VCaP (cell line): ENCODE results near the gene PIGV.
"Not testable (repeated sequence)": the region's sequence is repeated elsewhere in the genome, so short reads cannot be mapped to it uniquely, and the experiment has no call there.

Experiments
- H3K27ac ChIP-seq: fragments of 450-650 bp; 2 replicates; pipeline ENCODE4 v1.5.1; 2017
- TF ChIP-seq, protein P1 (sequence below): fragments of 450-650 bp; conservative IDR thresholded peaks from 2 replicates; pipeline ENCODE4 v1.5.1; 2017; ENCODE audit warnings: mild to moderate bottlenecking, moderate library complexity

The PIGV gene

DNA sequence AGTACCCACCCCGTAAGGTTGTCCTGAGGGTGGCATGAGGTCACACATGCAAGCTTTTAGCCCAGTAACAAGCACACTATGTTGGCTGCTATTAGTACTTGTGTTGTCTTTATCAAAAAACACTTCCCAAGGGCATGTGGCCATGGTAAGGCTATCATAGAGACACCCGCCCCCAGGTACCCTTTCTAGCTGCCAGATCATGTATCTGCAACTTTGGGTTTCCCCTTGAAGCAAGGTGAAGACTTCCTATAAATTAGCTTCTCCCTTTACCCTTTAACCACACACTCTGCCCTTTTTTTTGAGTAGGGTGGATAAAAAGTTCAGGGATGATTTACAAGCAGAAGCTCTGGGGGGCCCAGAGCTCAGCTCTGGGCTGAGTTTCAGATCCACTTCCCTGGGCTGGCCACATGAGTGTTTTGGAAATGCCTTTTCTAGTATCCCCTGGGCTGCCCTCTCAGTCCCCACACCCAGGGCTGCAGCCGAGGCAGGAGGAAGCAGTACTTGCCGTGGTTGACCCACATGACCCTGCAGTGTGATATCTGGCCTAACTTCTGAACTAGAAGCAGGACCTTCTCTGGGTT lies 40.8 kb downstream of the PIGV start:
- no peak overlapping the region; the same call in 1 of the 2 replicates for H3K27ac ChIP-seq
- TF ChIP-seq, protein P1, sequence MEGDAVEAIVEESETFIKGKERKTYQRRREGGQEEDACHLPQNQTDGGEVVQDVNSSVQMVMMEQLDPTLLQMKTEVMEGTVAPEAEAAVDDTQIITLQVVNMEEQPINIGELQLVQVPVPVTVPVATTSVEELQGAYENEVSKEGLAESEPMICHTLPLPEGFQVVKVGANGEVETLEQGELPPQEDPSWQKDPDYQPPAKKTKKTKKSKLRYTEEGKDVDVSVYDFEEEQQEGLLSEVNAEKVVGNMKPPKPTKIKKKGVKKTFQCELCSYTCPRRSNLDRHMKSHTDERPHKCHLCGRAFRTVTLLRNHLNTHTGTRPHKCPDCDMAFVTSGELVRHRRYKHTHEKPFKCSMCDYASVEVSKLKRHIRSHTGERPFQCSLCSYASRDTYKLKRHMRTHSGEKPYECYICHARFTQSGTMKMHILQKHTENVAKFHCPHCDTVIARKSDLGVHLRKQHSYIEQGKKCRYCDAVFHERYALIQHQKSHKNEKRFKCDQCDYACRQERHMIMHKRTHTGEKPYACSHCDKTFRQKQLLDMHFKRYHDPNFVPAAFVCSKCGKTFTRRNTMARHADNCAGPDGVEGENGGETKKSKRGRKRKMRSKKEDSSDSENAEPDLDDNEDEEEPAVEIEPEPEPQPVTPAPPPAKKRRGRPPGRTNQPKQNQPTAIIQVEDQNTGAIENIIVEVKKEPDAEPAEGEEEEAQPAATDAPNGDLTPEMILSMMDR = no peak

DNA sequence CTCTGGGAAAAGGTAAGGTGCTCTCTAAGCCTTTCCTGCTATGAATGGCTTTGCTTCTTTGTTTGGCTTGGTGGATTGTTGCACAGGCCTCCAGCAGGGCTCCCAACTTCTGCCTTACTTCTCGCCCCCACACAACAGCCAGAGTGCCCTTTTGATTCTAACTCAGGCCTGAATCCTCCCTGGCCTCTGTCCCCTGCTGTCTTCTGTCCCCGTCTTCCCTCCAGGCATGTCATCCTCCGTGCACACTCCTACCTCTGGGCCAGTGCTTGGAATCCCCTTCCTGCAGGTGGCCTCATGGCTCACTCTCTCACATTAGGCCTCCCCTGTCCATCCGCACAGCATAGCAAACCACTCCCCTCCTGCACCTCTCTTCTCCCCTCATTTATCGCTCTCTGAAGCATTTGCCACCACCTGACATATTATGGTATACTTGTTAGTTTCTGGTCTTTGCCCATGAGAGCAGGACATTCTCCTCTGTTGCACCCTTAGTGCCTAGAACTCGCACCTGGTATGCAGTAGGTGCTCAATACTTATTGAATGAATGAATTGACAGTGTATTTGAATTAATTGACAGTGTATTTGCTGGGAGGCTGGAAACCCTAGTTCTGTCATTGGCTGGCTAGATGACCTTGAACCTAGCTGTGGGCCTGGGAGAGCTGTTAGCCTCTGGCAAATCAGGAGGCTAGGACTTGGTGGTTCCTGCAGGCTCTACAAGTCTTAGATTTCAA lies 41.6 kb downstream of the PIGV start:
- TF ChIP-seq, protein P1 = no peak
- H3K27ac ChIP-seq = no peak overlapping the region

DNA sequence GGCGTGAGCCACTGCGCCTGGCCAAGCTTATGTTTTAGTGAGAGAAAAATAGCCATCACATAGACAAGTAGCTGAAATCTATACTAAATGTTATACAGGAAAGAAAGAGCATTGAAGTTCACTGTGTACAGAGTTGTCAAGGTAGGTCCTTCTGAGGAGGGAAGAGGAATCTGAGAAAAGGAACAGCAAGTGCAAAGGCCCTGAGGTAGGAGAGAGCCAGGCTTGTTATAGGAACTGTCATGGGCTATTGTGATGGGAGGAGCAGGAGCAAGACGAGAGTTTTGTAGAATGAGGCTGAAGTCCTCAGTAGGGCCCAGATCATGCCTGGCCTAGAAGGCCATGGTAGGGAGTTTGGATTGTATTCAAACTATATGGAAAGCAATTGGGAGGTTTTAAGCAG lies 43.3 kb downstream of the PIGV start:
- H3K27ac ChIP-seq = no peak overlapping the region
- TF ChIP-seq, protein P1 = no peak

DNA sequence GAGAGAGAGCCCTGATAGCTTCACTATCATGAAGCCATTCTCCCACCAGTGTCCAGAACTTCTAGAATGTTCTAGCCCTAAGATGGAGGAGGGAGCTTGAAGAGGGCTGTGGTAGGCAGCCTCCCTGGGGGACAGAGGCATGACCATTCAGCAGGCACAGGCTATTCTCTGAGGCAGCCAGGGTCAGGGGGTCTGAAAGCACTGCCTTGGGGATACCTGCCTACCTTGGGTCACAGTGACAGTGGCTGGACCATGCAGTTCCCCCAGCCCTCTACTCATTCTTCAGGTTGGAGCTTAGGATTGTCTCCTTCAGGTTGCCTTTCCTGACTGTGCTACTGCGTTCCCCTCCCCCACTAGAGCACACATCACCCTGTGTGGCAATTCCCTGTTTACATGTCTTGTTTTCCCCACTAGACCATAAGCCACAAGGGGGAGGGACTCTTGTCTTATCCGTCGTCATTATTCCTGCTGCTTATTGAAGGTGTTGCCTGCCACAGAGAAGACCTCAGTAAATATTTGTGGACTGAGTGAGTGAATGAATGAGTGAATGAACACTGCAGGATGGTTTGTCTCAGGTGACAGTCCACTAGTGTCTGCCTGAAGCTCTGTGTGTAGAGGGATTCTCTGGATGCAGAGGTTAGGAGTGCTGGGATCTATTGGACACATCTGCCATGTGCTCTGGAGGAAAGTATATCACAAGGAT lies 43.9 kb downstream of the PIGV start:
- TF ChIP-seq, protein P1 = no peak
- H3K27ac ChIP-seq = no peak overlapping the region

DNA sequence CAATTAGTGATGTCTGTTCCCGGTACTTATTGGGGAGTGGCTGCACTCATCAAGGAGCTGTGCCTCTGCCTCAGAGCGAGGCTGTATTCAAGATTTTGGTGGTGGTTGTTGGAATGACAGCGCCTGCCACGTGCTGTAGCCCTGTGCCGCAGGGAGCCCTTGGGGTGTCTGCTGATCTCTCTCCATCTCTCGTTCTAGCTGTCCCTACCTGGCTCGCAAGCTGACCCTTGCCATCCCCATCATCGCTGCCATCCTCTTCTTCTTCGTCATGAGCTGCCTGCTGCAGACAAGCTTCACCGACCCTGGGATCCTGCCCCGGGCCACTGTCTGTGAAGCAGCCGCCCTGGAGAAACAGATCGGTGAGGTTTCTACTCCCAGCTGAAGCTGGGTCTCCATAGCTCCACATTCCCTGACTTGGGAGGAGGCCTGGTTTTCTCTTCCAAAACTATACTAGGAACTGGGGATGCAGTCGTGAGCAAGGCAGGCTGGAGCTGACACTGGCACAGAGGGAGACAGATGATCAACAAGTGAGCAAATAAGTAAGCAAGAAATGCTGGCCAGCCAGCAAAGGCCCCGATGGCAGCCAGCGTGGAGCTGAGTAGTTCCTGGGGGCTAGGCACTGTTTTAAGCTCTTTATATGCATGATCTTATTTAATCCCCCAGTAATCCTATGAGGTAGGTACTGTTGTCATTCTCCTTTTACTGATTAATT lies 44.7 kb downstream of the PIGV start:
- TF ChIP-seq, protein P1 = no peak
- no peak overlapping the region for H3K27ac ChIP-seq

DNA sequence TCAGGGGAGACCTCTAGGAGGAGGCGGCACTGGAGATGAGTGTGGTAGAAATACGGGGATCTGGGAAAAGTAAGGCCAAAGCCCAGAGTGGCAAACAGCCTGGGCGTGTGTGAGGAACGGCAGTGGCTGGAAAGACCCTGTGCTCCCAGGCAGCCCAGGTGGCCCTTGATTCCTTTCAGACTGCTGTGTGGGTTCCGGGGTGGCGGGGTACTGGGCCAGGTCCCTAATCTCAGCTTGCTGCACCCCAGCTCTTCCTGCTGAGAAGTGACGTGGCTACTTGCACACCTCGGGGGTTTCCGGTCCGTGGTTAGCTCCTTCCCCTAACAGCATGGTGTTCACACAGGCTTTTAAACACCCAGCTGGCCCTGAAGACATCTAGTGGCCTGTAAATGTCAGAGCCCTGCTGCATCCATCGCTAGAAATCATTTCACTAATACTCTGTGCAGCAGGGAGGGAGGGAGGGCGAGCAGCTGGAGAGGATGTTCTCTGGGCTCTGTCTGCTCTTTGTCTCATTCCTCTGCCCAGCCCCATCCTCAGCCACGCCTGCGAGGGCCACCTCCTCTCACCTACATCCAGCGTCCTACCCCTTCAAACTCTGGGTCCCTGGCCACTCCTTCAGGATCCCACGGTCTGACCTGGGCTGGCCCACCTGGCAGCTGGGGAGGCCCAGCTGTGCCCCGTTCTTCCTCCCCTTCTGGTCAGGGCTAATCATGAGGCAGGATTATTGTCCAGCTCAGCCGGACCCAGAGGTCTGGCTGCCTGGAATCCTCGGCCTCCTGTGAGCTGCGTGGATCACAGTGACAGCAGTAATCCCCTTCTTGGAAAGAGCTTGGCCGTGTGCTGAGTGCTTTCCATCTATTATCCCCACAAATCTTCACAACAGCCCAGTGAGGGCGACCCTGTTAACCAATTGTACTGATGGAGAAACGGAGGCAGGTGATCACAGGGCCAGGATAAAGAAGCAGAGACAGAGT lies 46.0 kb downstream of the PIGV start:
- TF ChIP-seq, protein P1 = no peak
- no peak overlapping the region for H3K27ac ChIP-seq

DNA sequence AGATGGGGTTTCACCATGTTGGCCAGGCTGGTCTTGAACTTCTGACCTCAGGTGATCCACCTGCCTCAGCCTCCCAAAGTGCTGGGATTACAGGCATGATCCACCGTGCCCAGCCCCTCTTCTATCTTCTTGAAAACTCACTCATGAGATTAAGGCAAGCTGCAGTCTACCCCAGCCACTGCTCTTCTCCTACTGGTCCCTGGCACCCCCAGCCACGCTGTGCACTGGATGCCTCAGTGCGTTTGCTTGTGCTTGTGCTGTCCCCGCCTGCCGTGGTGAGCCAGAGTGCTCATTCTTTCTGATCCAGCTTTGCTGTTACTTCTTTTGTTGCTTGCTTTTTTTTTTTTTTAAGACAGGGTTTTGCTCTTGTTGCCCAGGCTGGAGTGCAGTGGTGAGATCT lies 49.9 kb downstream of the PIGV start:
- not testable (repeated sequence) for H3K27ac ChIP-seq
